Stomach (tissue), 9 donors: Measurements from ENCODE around the gene NTN1. TPM values are rescaled to one million over a fixed set of nuclear protein-coding genes. Genes with fewer than 3 reads are reported as not detected.

ENCODE experiments used
- DNase-seq, 2 donors: peaks; one replicate each; pipeline versions ENCODE4 v3.0.0 to v3.0.0-alpha.2; 2013 to 2019
- H3K27ac ChIP-seq, 5 donors: fragments of 200-600 bp in 4 of 5; sonication (generic) in 4 of 5; one replicate each; pipeline ENCODE4 v1.5.1; 2013 to 2019; ENCODE audit warnings: mild to moderate bottlenecking in 1 of 5, moderate library complexity in 1 of 5
- H3K27me3 ChIP-seq, 3 donors: fragments of 200-600 bp; sonication (generic); one replicate each; pipeline ENCODE4 v1.5.1; 2017 to 2019; ENCODE audit warnings: mixed run types in 1 of 3
- H3K36me3 ChIP-seq, 4 donors: fragments of 200-600 bp; sonication (generic); 1 replicate in 3 of 4; 2 replicates in 1 of 4; pipeline ENCODE4 v1.5.1; 2016 to 2019
- H3K4me1 ChIP-seq, 4 donors: fragments of 200-600 bp; sonication (generic); one replicate each; pipeline ENCODE4 v1.5.1; 2016 to 2019
- H3K4me3 ChIP-seq, 4 donors: fragments of 200-600 bp; sonication (generic) in 3 of 4; one replicate each; pipeline ENCODE4 v1.5.1; 2016 to 2019; ENCODE audit warnings: mild to moderate bottlenecking in 1 of 4
- H3K9me3 ChIP-seq, 4 donors: fragments of 200-600 bp; sonication (generic); one replicate each; pipeline ENCODE4 v1.5.1; 2016 to 2019
- CTCF ChIP-seq, 7 experiments: fragments of 450-650 bp in 4 of 7; fragments of 200-600 bp in 3 of 7; sonication (generic) in 3 of 7; IDR thresholded peaks; one replicate each; pipeline ENCODE4 v1.5.1; 2016 to 2019; ENCODE audit warnings: antibody characterized with exemption in 7 of 7, control low read depth in 2 of 7, mild to moderate bottlenecking in 1 of 7
- EP300 ChIP-seq: sonication (generic); formaldehyde crosslinking; IDR thresholded peaks from one replicate; pipeline ENCODE4 v1.6.1; 2017; ENCODE audit warnings: antibody characterized with exemption
- POLR2A ChIP-seq, 4 donors: fragments of 450-650 bp; IDR thresholded peaks; one replicate each; pipeline ENCODE4 v1.6.1; 2016; ENCODE audit warnings: antibody characterized with exemption in 4 of 4, control low read depth in 2 of 4, mild to moderate bottlenecking in 1 of 4, moderate library complexity in 1 of 4
- POLR2AphosphoS5 ChIP-seq, 3 donors: sonication (generic); formaldehyde crosslinking; IDR thresholded peaks; one replicate each; pipeline ENCODE4 v1.6.1; 2016; ENCODE audit warnings: antibody characterized with exemption in 3 of 3
- WGBS, 5 donors: extraction: QIAGEN DNeasy Blood & Tissue Kit in 3 of 5; methylation state at CpG; one replicate each; pipeline versions ENCODE4 v1.1.5 to v1.1.7; 2013 to 2018; 5-methylcytosine and 5-hydroxymethylcytosine counted together
- intact Hi-C: fragments of 100-400 bp; cut with DNase I; formaldehyde crosslinking; loops from one replicate; pipeline ENCODE4 v1.15.1; 2023; ENCODE audit warnings: low total_unique reads
- polyA plus RNA-seq, 3 donors: library from polyadenylated mRNA; stranded (reverse); fragments of 200-250 nt; gene quantifications; one replicate each; pipeline ENCODE4 v1.2.3, GENCODE V29; 2013
- total RNA-seq, 5 donors: library from RNA; depleted of rRNA; stranded (reverse); fragments of >200 nt; gene quantifications; one replicate each; pipeline versions ENCODE4 v1.1.0 to v1.2.3, GENCODE V29; 2014 to 2016
- donor health status: healthy with polysubstance abuse.
- donor health status: Bipolar disorder and iron deficiency.
- donor health status: healthy.

NTN1 gene
- total and polyA plus RNA-seq, 8 donors = 2.9 to 56.2 (median 9.0) TPM

GRCh38 chr17:9120471-9120870, 99.2 kb downstream of the NTN1 start:
- Histone ChIP-seq H3K4me3 (no peak overlapping the region), H3K36me3 (no peaks in the 10 kb centered on the region), H3K4me1 (peaks cover 0 to 41% (median 8%) of the 10 kb centered on the region in 4 donors), H3K27ac (peak overlapping the region in 1 of 5 donors; percentile 29), H3K27me3 (peaks cover 0 to 8% (median 2%) of the 10 kb centered on the region in 3 donors), H3K9me3 (peaks cover 0 to 8% (median 7%) of the 10 kb centered on the region in 4 donors)
- intact Hi-C loops = no loop called here
- DNase-seq = no peak
- no peak for TF ChIP-seq CTCF (IDR thresholded peaks at IDR 0.05)
- TF ChIP-seq POLR2A (IDR thresholded peaks at IDR 0.05) = no peak
- TF ChIP-seq POLR2AphosphoS5 (IDR thresholded peaks at IDR 0.05) = no peak
- no peak for TF ChIP-seq EP300
- 47 to 58% (median 53%) methylated on average over 5 of the region's 5 CpGs for WGBS, 5 donors

- 76 to 83% (median 79%) methylated on average over 15 of the region's 15 CpGs for WGBS, 5 donors
These were observed 100.0 kb downstream of the NTN1 start for GRCh38 chr17:9121186-9121820.

GRCh38 chr17:9123594-9124553, 102.6 kb downstream of the NTN1 start:
- 71 to 80% (median 72%) methylated on average over 17 of the region's 17 CpGs for WGBS, 5 donors
- intact Hi-C loops = no loop called here
- Histone ChIP-seq H3K36me3 (no peaks in the 10 kb centered on the region), H3K27ac (peak overlapping the region in 4 of 5 donors; percentile 11 to 49 (median 30)), H3K9me3 (peaks cover 0 to 3% (median 1%) of the 10 kb centered on the region in 4 donors), H3K27me3 (no peaks in the 10 kb centered on the region), H3K4me1 (peaks cover 0 to 24% (median 0%) of the 10 kb centered on the region in 4 donors), H3K4me3 (no peak overlapping the region)
- TF ChIP-seq EP300 (no peak), CTCF (IDR thresholded peaks at IDR 0.05) (no peak), POLR2A (IDR thresholded peaks at IDR 0.05) (no peak), POLR2AphosphoS5 (IDR thresholded peaks at IDR 0.05) (no peak)
- DNase-seq = peak in 1 of 2 donors; percentile 46

More at GRCh38 chr17:9121186-9121820, 100.0 kb downstream of the NTN1 start:
- Histone ChIP-seq H3K9me3 (peaks cover 0 to 8% (median 7%) of the 10 kb centered on the region in 4 donors), H3K4me1 (peaks cover 0 to 33% (median under 1%) of the 10 kb centered on the region in 4 donors), H3K4me3 (no peak overlapping the region), H3K27me3 (no peaks in the 10 kb centered on the region), H3K27ac (peak overlapping the region in 3 of 5 donors; percentile 14 to 62 (median 29)), H3K36me3 (no peaks in the 10 kb centered on the region)
- DNase-seq = no peak
- intact Hi-C loops = no loop called here
- TF ChIP-seq POLR2A (IDR thresholded peaks at IDR 0.05) (no peak), CTCF (IDR thresholded peaks at IDR 0.05) (no peak), EP300 (no peak), POLR2AphosphoS5 (IDR thresholded peaks at IDR 0.05) (no peak)

GRCh38 chr17:9124554-9124935, 103.2 kb downstream of the NTN1 start:
- TF ChIP-seq POLR2A (IDR thresholded peaks at IDR 0.05) (no peak), EP300 (no peak), POLR2AphosphoS5 (IDR thresholded peaks at IDR 0.05) (no peak), CTCF (IDR thresholded peaks at IDR 0.05) (no peak)
- intact Hi-C loops = no loop called here

More at GRCh38 chr17:9124554-9124935, 103.2 kb downstream of the NTN1 start:
- Histone ChIP-seq H3K27ac (peak overlapping the region in 2 of 5 donors; percentile 44 to 49), H3K27me3 (no peaks in the 10 kb centered on the region), H3K36me3 (no peaks in the 10 kb centered on the region), H3K9me3 (no peaks in the 10 kb centered on the region), H3K4me1 (peaks cover 0 to 24% (median 0%) of the 10 kb centered on the region in 4 donors), H3K4me3 (no peak overlapping the region)
- DNase-seq = no peak
- 73 to 95% (median 89%) methylated on average over 10 of the region's 10 CpGs for WGBS, 5 donors
